ENCODE measurements around the gene GALNT9. TPM values are rescaled to one million over a fixed set of nuclear protein-coding genes. Genes with fewer than 3 reads are reported as not detected.

Gene GALNT9
- total RNA-seq, 1 donor from 2014 or later = 2.1 TPM

DNA sequence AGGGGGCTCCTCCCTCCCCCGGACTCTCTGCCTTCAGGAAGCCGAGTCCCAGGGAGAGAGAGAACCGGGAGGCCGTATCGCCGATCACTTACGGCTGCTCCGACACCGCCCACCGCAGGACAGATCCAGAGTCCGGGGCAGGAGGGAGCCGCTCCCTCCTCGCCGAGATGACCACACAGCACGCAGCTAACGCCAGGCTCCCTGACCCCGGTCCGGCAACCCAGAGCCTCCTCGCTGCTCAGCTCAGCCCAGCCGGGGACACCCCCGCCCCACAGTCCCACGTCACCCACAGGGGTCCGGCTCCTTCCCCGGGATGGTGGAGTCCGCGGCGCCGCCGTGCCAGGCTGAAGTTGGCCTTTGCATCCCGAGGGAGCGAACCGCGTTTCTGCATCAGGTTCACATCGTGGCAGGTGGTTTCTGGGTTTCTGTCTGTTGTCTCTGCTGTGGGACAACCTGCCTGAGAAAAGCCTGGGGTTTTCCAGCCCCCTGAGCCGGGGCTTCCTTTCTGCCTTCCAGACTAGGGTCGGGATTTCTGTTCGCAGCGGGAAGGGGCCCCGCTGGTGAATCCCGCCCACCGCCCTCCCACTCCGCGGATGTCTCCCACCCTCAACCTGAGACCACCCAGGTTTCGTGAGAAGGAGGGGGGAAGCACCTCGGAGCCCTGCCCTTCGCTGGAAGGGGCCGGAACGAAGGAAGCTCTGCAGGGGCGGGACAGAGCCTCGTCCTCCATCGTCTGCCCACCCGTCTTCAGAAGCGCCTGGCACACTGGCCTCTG is 123.9 kb downstream of the GALNT9 start:
- peaks cover 26% of the 10 kb centered on the region for H3K27me3 ChIP-seq (ENCODE audit: insufficient read depth, low read length)
- Mint-ChIP-seq H3K27ac (ENCODE audit: unreplicated experiment) (no peak overlapping the region), H3K9me3 (ENCODE audit: unreplicated experiment) (peaks cover 4% of the 10 kb centered on the region), H3K4me3 (ENCODE audit: unreplicated experiment) (no peak overlapping the region), H3K4me1 (ENCODE audit: low read depth, unreplicated experiment) (peaks cover 1% of the 10 kb centered on the region), H3K36me3 (ENCODE audit: low read depth, unreplicated experiment) (no peaks in the 10 kb centered on the region), H3K27me3 (ENCODE audit: low read depth, unreplicated experiment) (peaks cover 47% of the 10 kb centered on the region)
- no peaks in the 10 kb centered on the region for H4K20me1 ChIP-seq (ENCODE audit: insufficient read depth, low read length)
- TF ChIP-seq, protein P1, sequence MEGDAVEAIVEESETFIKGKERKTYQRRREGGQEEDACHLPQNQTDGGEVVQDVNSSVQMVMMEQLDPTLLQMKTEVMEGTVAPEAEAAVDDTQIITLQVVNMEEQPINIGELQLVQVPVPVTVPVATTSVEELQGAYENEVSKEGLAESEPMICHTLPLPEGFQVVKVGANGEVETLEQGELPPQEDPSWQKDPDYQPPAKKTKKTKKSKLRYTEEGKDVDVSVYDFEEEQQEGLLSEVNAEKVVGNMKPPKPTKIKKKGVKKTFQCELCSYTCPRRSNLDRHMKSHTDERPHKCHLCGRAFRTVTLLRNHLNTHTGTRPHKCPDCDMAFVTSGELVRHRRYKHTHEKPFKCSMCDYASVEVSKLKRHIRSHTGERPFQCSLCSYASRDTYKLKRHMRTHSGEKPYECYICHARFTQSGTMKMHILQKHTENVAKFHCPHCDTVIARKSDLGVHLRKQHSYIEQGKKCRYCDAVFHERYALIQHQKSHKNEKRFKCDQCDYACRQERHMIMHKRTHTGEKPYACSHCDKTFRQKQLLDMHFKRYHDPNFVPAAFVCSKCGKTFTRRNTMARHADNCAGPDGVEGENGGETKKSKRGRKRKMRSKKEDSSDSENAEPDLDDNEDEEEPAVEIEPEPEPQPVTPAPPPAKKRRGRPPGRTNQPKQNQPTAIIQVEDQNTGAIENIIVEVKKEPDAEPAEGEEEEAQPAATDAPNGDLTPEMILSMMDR (IDR thresholded peaks at IDR 0.05; ENCODE audit: insufficient read depth, low read depth, low read length) = no peak
- TF ChIP-seq EZH2 (IDR thresholded peaks at IDR 0.05; ENCODE audit: insufficient read depth, low read length) = peak; percentile 92
- H3K4me2 ChIP-seq (ENCODE audit: low read length) = peak overlapping the region; percentile 15
- no peak overlapping the region for H3K9ac ChIP-seq (ENCODE audit: low read length)
- H3K79me2 ChIP-seq (ENCODE audit: insufficient read depth, low read length) = no peaks in the 10 kb centered on the region
- DNase-seq (ENCODE audit: low read depth) = no peak
- no peak overlapping the region for H3K4me3 ChIP-seq (ENCODE audit: insufficient read depth, low read depth, low read length)
- no peaks in the 10 kb centered on the region for H3K4me1 ChIP-seq (ENCODE audit: insufficient read depth, low read length)
- no peak for FAIRE-seq
- no peaks in the 10 kb centered on the region for H3K9me3 ChIP-seq (ENCODE audit: insufficient read depth, low read depth, low read length)
- no peaks in the 10 kb centered on the region for H3K36me3 ChIP-seq (ENCODE audit: insufficient read depth, low read length)
- H2AFZ ChIP-seq (ENCODE audit: low read depth, low read length) = no peak overlapping the region
- no peak overlapping the region for H3K27ac ChIP-seq (ENCODE audit: low read depth, low read length)

DNA sequence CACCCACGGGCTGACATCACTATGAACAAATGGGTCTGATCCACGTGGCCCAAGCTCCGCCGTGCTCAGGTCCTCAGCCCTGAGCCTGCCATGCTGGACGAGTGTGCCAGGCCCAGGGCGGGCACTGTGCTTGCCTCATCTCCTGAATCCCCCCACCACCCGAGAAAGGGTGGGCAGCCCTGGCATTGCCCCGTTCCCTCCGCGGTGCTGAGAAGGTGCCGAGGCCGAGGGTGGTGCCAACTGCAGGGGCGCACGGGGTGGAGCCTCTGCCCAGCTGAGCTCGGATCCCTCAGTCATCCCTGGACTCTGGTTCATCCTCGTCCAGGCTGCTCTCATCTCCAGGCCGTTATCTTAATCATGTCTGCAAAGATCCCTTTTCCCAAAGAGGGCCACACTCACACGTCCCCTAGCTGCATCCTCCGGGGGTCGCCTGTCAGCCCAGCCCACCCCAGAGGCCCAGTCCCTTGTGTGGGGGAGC is 124.6 kb downstream of the GALNT9 start:
- H3K27ac ChIP-seq (ENCODE audit: low read depth, low read length) = no peak overlapping the region
- H3K27ac Mint-ChIP-seq (ENCODE audit: unreplicated experiment) = no peak overlapping the region
- no peak overlapping the region for H3K9ac ChIP-seq (ENCODE audit: low read length)
- TF ChIP-seq, protein P1 (IDR thresholded peaks at IDR 0.05; ENCODE audit: insufficient read depth, low read depth, low read length) = no peak
- no peak for TF ChIP-seq EZH2 (IDR thresholded peaks at IDR 0.05; ENCODE audit: insufficient read depth, low read length)
- H3K4me3 ChIP-seq (ENCODE audit: insufficient read depth, low read depth, low read length) = no peak overlapping the region
- no peaks in the 10 kb centered on the region for H3K9me3 ChIP-seq (ENCODE audit: insufficient read depth, low read depth, low read length)
- H3K4me1 ChIP-seq (ENCODE audit: insufficient read depth, low read length) = no peaks in the 10 kb centered on the region
- H3K27me3 ChIP-seq (ENCODE audit: insufficient read depth, low read length) = peaks cover 28% of the 10 kb centered on the region
- H3K4me2 ChIP-seq (ENCODE audit: low read length) = no peak overlapping the region
- H3K36me3 ChIP-seq (ENCODE audit: insufficient read depth, low read length) = no peaks in the 10 kb centered on the region
- no peaks in the 10 kb centered on the region for H3K79me2 ChIP-seq (ENCODE audit: insufficient read depth, low read length)
- FAIRE-seq (no peak), DNase-seq (ENCODE audit: low read depth) (no peak)
- no peak overlapping the region for H3K4me3 Mint-ChIP-seq (ENCODE audit: unreplicated experiment)
- no peaks in the 10 kb centered on the region for H4K20me1 ChIP-seq (ENCODE audit: insufficient read depth, low read length)
- H3K9me3 Mint-ChIP-seq (ENCODE audit: unreplicated experiment) = peaks cover 4% of the 10 kb centered on the region
- no peaks in the 10 kb centered on the region for H3K36me3 Mint-ChIP-seq (ENCODE audit: low read depth, unreplicated experiment)
- peaks cover 50% of the 10 kb centered on the region for H3K27me3 Mint-ChIP-seq (ENCODE audit: low read depth, unreplicated experiment)
- peaks cover under 1% of the 10 kb centered on the region for H3K4me1 Mint-ChIP-seq (ENCODE audit: low read depth, unreplicated experiment)
- H2AFZ ChIP-seq (ENCODE audit: low read depth, low read length) = no peak overlapping the region

Measured in astrocyte (in vitro differentiated cells and primary cell).